Measurements from ENCODE around the gene WDR44. TPM values are rescaled to one million over a fixed set of nuclear protein-coding genes. Genes with fewer than 3 reads are reported as not detected.

WDR44 gene
- total and polyA plus RNA-seq, 9 donors, result 6.1 to 17.9 (median 15.3) TPM

GRCh38 chrX:118437283-118437682, 91.4 kb downstream of the WDR44 start:
- H3K27ac ChIP-seq, result no peak overlapping the region
- H3K4me1 ChIP-seq (ENCODE audit: insufficient read depth), result no peaks in the 10 kb centered on the region
- no peak overlapping the region for H3K4me3 ChIP-seq
- 36 to 50% (median 39%) methylated on average over 1 of the region's 1 CpG for WGBS, 3 donors
- no peak for DNase-seq
- TF ChIP-seq CTCF (IDR thresholded peaks at IDR 0.05) (no peak), EP300 (IDR thresholded peaks at IDR 0.05) (no peak), POLR2A (IDR thresholded peaks at IDR 0.05) (no peak)
- no peaks in the 10 kb centered on the region for H3K36me3 ChIP-seq
- H3K9me3 ChIP-seq, result no peaks in the 10 kb centered on the region
- intact Hi-C loops (cut with DNase I), result no loop called here
- H3K27me3 ChIP-seq, result no peaks in the 10 kb centered on the region

GRCh38 chrX:118448273-118448783, 102.4 kb downstream of the WDR44 start:
- DNase-seq, result no peak
- H3K9me3 ChIP-seq, result no peaks in the 10 kb centered on the region
- no peaks in the 10 kb centered on the region for H3K4me1 ChIP-seq (ENCODE audit: insufficient read depth)
- WGBS, 3 donors, result 46 to 66% (median 52%) methylated on average over 3 of the region's 3 CpGs
- no peaks in the 10 kb centered on the region for H3K36me3 ChIP-seq
- no peak overlapping the region for H3K4me3 ChIP-seq
- no peak overlapping the region for H3K27ac ChIP-seq
- no peaks in the 10 kb centered on the region for H3K27me3 ChIP-seq
- no peak for TF ChIP-seq POLR2A (IDR thresholded peaks at IDR 0.05)
- no peak for TF ChIP-seq EP300 (IDR thresholded peaks at IDR 0.05)
- no peak for TF ChIP-seq CTCF (IDR thresholded peaks at IDR 0.05)
- intact Hi-C loops (cut with DNase I), result no loop called here

- intact Hi-C loops (cut with DNase I), result loop anchor here in 1 of 4 donors (10.0 kb wide), 1 partner anchor 150 kb away; no protein-coding TSS in a partner anchor
- H3K4me1 ChIP-seq (ENCODE audit: insufficient read depth), result no peaks in the 10 kb centered on the region
- no peaks in the 10 kb centered on the region for H3K9me3 ChIP-seq
- no peaks in the 10 kb centered on the region for H3K27me3 ChIP-seq
- WGBS, 3 donors, result 57 to 71% (median 64%) methylated on average over 3 of the region's 3 CpGs
- TF ChIP-seq CTCF (IDR thresholded peaks at IDR 0.05) (no peak), POLR2A (IDR thresholded peaks at IDR 0.05) (no peak), EP300 (IDR thresholded peaks at IDR 0.05) (no peak)
- no peak for DNase-seq
- H3K27ac ChIP-seq, result no peak overlapping the region
- H3K36me3 ChIP-seq, result no peaks in the 10 kb centered on the region
- H3K4me3 ChIP-seq, result no peak overlapping the region
Measured at GRCh38 chrX:118455013-118455412, 109.1 kb downstream of the WDR44 start.

DNA sequence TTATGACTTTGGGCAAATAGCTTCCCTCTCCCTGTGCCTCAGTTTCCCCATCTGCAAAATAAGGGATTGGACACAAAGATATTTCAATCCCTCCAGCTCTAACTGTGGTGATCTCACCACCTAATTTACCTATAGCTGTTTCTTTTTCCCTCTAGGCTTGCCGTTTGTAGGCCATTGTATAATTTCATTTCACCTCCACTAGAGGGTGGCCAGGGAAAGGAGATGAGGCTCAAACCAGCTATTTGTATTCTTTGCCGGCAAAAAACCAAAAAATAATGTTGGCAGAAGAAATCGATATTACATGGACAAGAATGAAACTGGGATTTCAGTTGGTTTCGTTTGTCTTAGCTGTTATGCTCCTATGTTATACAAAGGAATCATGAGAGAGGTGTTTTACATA, 113.6 kb downstream of the WDR44 start:
- Histone ChIP-seq H3K4me3 (no peak overlapping the region), H3K27me3 (no peaks in the 10 kb centered on the region), H3K4me1 (ENCODE audit: insufficient read depth) (no peaks in the 10 kb centered on the region), H3K9me3 (no peaks in the 10 kb centered on the region), H3K27ac (no peak overlapping the region), H3K36me3 (no peaks in the 10 kb centered on the region)
- 11 to 23% (median 21%) methylated on average over 4 of the region's 4 CpGs for WGBS, 3 donors
- intact Hi-C loops (cut with DNase I), result loop anchor here in 1 of 4 donors (10.0 kb wide), 1 partner anchor 145 kb away; no protein-coding TSS in a partner anchor
- TF ChIP-seq POLR2A (IDR thresholded peaks at IDR 0.05), result no peak
- TF ChIP-seq EP300 (IDR thresholded peaks at IDR 0.05), result no peak
- peak in 1 of 3 donors; percentile 37 for TF ChIP-seq CTCF (IDR thresholded peaks at IDR 0.05)
- no peak for DNase-seq
